Measurements from ENCODE around the gene ZNG1B. TPM values are rescaled to one million over a fixed set of nuclear protein-coding genes. Genes with fewer than 3 reads are reported as not detected.
"Not testable (repeated sequence)": the region's sequence is repeated elsewhere in the genome, so short reads cannot be mapped to it uniquely, and the experiment has no call there.

ZNG1B gene
- total RNA-seq, 2 experiments from 2014 or later = 34.6 to 40.0 TPM

GRCh38 chr2:113498365-113498764, 60.9 kb downstream of the ZNG1B start, which contains the start of gene FOXD4L1:
FOXD4L1 (plus strand) TSS chr2:113498665; CDS start chr2:113499257, 592 bp downstream.
- H3K9me3 Mint-ChIP-seq; H3K36me3 Mint-ChIP-seq (ENCODE audit: low read depth); CTCF ChIA-PET; POLR2A ChIA-PET; DNase-seq; H3K27ac Mint-ChIP-seq; H3K4me3 Mint-ChIP-seq; H3K4me1 Mint-ChIP-seq: not testable (repeated sequence)
- peaks cover 17% of the 10 kb centered on the region for H3K27me3 Mint-ChIP-seq

- H3K4me3 Mint-ChIP-seq; DNase-seq; H3K36me3 Mint-ChIP-seq (ENCODE audit: low read depth); CTCF ChIA-PET; H3K9me3 Mint-ChIP-seq; H3K4me1 Mint-ChIP-seq; POLR2A ChIA-PET; H3K27ac Mint-ChIP-seq: not testable (repeated sequence)
- H3K27me3 Mint-ChIP-seq = peaks cover 20% of the 10 kb centered on the region
These were observed 61.8 kb downstream of the ZNG1B start for GRCh38 chr2:113499019-113499885.

GRCh38 chr2:113499886-113500722, 62.6 kb downstream of the ZNG1B start:
- H3K27ac Mint-ChIP-seq; H3K4me3 Mint-ChIP-seq; H3K36me3 Mint-ChIP-seq (ENCODE audit: low read depth); H3K4me1 Mint-ChIP-seq; DNase-seq; H3K9me3 Mint-ChIP-seq; POLR2A ChIA-PET; CTCF ChIA-PET: not testable (repeated sequence)
- peaks cover 22% of the 10 kb centered on the region for H3K27me3 Mint-ChIP-seq

GRCh38 chr2:113500723-113501038, 63.2 kb downstream of the ZNG1B start:
- H3K9me3 Mint-ChIP-seq; DNase-seq; CTCF ChIA-PET; H3K4me1 Mint-ChIP-seq; POLR2A ChIA-PET; H3K4me3 Mint-ChIP-seq; H3K36me3 Mint-ChIP-seq (ENCODE audit: low read depth); H3K27ac Mint-ChIP-seq: not testable (repeated sequence)
- peaks cover 22% of the 10 kb centered on the region for H3K27me3 Mint-ChIP-seq

GRCh38 chr2:113502216-113503093, 65.0 kb downstream of the ZNG1B start:
- POLR2A ChIA-PET; CTCF ChIA-PET; H3K36me3 Mint-ChIP-seq (ENCODE audit: low read depth); H3K4me1 Mint-ChIP-seq; DNase-seq; H3K9me3 Mint-ChIP-seq; H3K27ac Mint-ChIP-seq: not testable (repeated sequence)
- H3K27me3 Mint-ChIP-seq = peaks cover 23% of the 10 kb centered on the region
- peak overlapping the region; percentile 65 for H3K4me3 Mint-ChIP-seq

GRCh38 chr2:113503094-113504042, 65.9 kb downstream of the ZNG1B start:
- H3K9me3 Mint-ChIP-seq; H3K36me3 Mint-ChIP-seq (ENCODE audit: low read depth); CTCF ChIA-PET; H3K27ac Mint-ChIP-seq; H3K4me1 Mint-ChIP-seq; POLR2A ChIA-PET: not testable (repeated sequence)
- Mint-ChIP-seq H3K27me3 (peaks cover 26% of the 10 kb centered on the region), H3K4me3 (peak overlapping the region; percentile 65)
- DNase-seq = peak; percentile 15

- not testable (repeated sequence) for H3K4me1 Mint-ChIP-seq
These were observed 66.6 kb downstream of the ZNG1B start for GRCh38 chr2:113504081-113504480.

GRCh38 chr2:113507394-113508140, 70.1 kb downstream of the ZNG1B start:
- peaks cover 24% of the 10 kb centered on the region for H3K27me3 Mint-ChIP-seq
- CTCF ChIA-PET; H3K27ac Mint-ChIP-seq; H3K9me3 Mint-ChIP-seq; H3K4me3 Mint-ChIP-seq; DNase-seq; POLR2A ChIA-PET; H3K4me1 Mint-ChIP-seq; H3K36me3 Mint-ChIP-seq (ENCODE audit: low read depth): not testable (repeated sequence)

More at GRCh38 chr2:113504081-113504480, 66.6 kb downstream of the ZNG1B start:
- DNase-seq; H3K36me3 Mint-ChIP-seq (ENCODE audit: low read depth); H3K27ac Mint-ChIP-seq; CTCF ChIA-PET; POLR2A ChIA-PET; H3K9me3 Mint-ChIP-seq: not testable (repeated sequence)
- Mint-ChIP-seq H3K27me3 (peaks cover 29% of the 10 kb centered on the region), H3K4me3 (peak overlapping the region; percentile 20)

GRCh38 chr2:113508187-113508586, 70.7 kb downstream of the ZNG1B start:
- H3K27ac Mint-ChIP-seq; H3K4me1 Mint-ChIP-seq; H3K4me3 Mint-ChIP-seq; H3K9me3 Mint-ChIP-seq; CTCF ChIA-PET; DNase-seq; POLR2A ChIA-PET; H3K36me3 Mint-ChIP-seq (ENCODE audit: low read depth): not testable (repeated sequence)
- H3K27me3 Mint-ChIP-seq = peaks cover 21% of the 10 kb centered on the region

- H3K27ac Mint-ChIP-seq; H3K4me3 Mint-ChIP-seq; DNase-seq; H3K9me3 Mint-ChIP-seq; H3K4me1 Mint-ChIP-seq; CTCF ChIA-PET; POLR2A ChIA-PET; H3K36me3 Mint-ChIP-seq (ENCODE audit: low read depth): not testable (repeated sequence)
- H3K27me3 Mint-ChIP-seq = peaks cover 20% of the 10 kb centered on the region
These were observed 73.4 kb downstream of the ZNG1B start for GRCh38 chr2:113510913-113511312.

GRCh38 chr2:113511859-113512258, 74.4 kb downstream of the ZNG1B start:
- POLR2A ChIA-PET; CTCF ChIA-PET; H3K27ac Mint-ChIP-seq; H3K9me3 Mint-ChIP-seq; H3K36me3 Mint-ChIP-seq (ENCODE audit: low read depth); DNase-seq; H3K4me1 Mint-ChIP-seq; H3K4me3 Mint-ChIP-seq: not testable (repeated sequence)
- H3K27me3 Mint-ChIP-seq = peaks cover 20% of the 10 kb centered on the region

GRCh38 chr2:113515457-113515856, 78.0 kb downstream of the ZNG1B start:
- DNase-seq; H3K27ac Mint-ChIP-seq; POLR2A ChIA-PET; H3K9me3 Mint-ChIP-seq; CTCF ChIA-PET; H3K4me1 Mint-ChIP-seq; H3K27me3 Mint-ChIP-seq; H3K36me3 Mint-ChIP-seq (ENCODE audit: low read depth); H3K4me3 Mint-ChIP-seq: not testable (repeated sequence)

Data from activated CD4-positive, alpha-beta T cell treated with anti-CD3 and anti-CD28 coated beads, Interleukin-2, amount 10 ng/mL, durations not matched to agents 7 days and 5 days (primary cell).